ENCODE data around the gene TMPRSS6. TPM values are rescaled to one million over a fixed set of nuclear protein-coding genes. Genes with fewer than 3 reads are reported as not detected.

TMPRSS6 gene
- total and polyA plus RNA-seq, 2 of the 13 experiments (the other 11 are each of a cell fraction or from before 2014, with no cell fraction given), result 4.2 to 4.8 TPM

DNA sequence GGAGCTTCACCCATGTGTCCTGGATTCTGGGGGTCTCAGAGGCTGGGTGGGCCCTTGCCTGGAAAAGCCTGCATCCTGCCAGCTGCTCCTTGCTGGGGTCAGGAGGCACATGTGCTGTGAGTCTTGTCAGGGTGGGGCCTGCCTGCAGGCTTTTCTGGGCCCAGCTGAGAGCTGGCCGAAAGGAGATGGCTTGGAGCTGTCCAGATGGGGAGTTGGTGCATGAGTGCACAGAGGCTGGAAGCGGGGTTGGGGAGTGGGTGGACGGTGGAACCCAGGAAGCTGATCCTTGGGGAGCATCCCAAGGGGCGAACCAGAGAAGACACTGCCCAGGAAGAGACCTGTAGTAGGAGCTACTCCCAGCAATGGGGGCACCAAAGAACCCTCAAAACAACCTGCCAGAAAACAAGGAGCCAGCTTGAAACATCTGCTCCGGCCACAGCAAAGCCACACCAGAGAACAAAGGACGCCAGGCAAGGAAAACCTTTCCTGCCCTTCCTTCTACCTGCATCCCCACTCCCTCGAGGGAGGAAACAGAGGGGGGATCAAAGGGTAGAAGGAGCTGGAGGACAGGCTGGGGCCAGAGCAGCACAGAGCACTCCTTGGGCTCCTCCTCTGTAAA lies 66.2 kb downstream of the TMPRSS6 start (continued):
- TF ChIP-seq, protein P1, sequence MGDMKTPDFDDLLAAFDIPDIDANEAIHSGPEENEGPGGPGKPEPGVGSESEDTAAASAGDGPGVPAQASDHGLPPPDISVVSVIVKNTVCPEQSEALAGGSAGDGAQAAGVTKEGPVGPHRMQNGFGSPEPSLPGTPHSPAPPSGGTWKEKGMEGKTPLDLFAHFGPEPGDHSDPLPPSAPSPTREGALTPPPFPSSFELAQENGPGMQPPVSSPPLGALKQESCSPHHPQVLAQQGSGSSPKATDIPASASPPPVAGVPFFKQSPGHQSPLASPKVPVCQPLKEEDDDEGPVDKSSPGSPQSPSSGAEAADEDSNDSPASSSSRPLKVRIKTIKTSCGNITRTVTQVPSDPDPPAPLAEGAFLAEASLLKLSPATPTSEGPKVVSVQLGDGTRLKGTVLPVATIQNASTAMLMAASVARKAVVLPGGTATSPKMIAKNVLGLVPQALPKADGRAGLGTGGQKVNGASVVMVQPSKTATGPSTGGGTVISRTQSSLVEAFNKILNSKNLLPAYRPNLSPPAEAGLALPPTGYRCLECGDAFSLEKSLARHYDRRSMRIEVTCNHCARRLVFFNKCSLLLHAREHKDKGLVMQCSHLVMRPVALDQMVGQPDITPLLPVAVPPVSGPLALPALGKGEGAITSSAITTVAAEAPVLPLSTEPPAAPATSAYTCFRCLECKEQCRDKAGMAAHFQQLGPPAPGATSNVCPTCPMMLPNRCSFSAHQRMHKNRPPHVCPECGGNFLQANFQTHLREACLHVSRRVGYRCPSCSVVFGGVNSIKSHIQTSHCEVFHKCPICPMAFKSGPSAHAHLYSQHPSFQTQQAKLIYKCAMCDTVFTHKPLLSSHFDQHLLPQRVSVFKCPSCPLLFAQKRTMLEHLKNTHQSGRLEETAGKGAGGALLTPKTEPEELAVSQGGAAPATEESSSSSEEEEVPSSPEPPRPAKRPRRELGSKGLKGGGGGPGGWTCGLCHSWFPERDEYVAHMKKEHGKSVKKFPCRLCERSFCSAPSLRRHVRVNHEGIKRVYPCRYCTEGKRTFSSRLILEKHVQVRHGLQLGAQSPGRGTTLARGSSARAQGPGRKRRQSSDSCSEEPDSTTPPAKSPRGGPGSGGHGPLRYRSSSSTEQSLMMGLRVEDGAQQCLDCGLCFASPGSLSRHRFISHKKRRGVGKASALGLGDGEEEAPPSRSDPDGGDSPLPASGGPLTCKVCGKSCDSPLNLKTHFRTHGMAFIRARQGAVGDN (CRISPR knock-in tag; IDR thresholded peaks at IDR 0.05), result peak; percentile 35
- TF ChIP-seq ZKSCAN8 (CRISPR knock-in tag; IDR thresholded peaks at IDR 0.05; ENCODE audit: borderline replicate concordance) (no peak), ZNF780A (CRISPR knock-in tag; IDR thresholded peaks at IDR 0.05) (no peak), SRF (IDR thresholded peaks at IDR 0.05; ENCODE audit: low read depth, low read length) (no peak), RBM39 (IDR thresholded peaks at IDR 0.05; ENCODE audit: low read depth, low read length, poor library complexity, severe bottlenecking) (no peak), ZFP62 (CRISPR knock-in tag; IDR thresholded peaks at IDR 0.05) (no peak), ZFP36L2 (CRISPR knock-in tag; IDR thresholded peaks at IDR 0.05) (no peak), SP5 (CRISPR knock-in tag; IDR thresholded peaks at IDR 0.05; ENCODE audit: borderline replicate concordance, low read depth) (no peak), TBL1XR1 (IDR thresholded peaks at IDR 0.05; ENCODE audit: borderline replicate concordance, low read length, partially characterized antibody) (no peak), NFKBIZ (CRISPR knock-in tag; IDR thresholded peaks at IDR 0.05) (no peak), ZMAT3 (CRISPR knock-in tag; conservative IDR thresholded peaks at IDR 0.05) (0 out of 2 replicates have a peak, but pooled peaks have one; percentile 21), EED (CRISPR knock-in tag; IDR thresholded peaks at IDR 0.05) (0 out of 2 replicates have a peak, but pooled peaks have one; percentile 41), ZNF383 (CRISPR knock-in tag; IDR thresholded peaks at IDR 0.05; ENCODE audit: borderline replicate concordance) (no peak), HNF4A (CRISPR knock-in tag; IDR thresholded peaks at IDR 0.05) (no peak), NFATC3 (CRISPR knock-in tag; IDR thresholded peaks at IDR 0.05) (no peak), ZNF747 (CRISPR knock-in tag; IDR thresholded peaks at IDR 0.05; ENCODE audit: borderline replicate concordance) (peak; percentile 44; the same call in 1 of the 2 replicates), ZNF577 (CRISPR knock-in tag; IDR thresholded peaks at IDR 0.05; ENCODE audit: borderline replicate concordance, low read depth) (no peak), KAT7 (CRISPR knock-in tag; IDR thresholded peaks at IDR 0.05; ENCODE audit: borderline replicate concordance) (0 out of 2 replicates have a peak, but pooled peaks have one; percentile 16), PAF1 (CRISPR knock-in tag; IDR thresholded peaks at IDR 0.05) (no peak), ZNF451 (CRISPR knock-in tag; IDR thresholded peaks at IDR 0.05) (no peak), ZNF24 (IDR thresholded peaks at IDR 0.05) (no peak), TEAD2 (CRISPR knock-in tag; IDR thresholded peaks at IDR 0.05) (no peak)
- TF ChIP-seq, protein P2, sequence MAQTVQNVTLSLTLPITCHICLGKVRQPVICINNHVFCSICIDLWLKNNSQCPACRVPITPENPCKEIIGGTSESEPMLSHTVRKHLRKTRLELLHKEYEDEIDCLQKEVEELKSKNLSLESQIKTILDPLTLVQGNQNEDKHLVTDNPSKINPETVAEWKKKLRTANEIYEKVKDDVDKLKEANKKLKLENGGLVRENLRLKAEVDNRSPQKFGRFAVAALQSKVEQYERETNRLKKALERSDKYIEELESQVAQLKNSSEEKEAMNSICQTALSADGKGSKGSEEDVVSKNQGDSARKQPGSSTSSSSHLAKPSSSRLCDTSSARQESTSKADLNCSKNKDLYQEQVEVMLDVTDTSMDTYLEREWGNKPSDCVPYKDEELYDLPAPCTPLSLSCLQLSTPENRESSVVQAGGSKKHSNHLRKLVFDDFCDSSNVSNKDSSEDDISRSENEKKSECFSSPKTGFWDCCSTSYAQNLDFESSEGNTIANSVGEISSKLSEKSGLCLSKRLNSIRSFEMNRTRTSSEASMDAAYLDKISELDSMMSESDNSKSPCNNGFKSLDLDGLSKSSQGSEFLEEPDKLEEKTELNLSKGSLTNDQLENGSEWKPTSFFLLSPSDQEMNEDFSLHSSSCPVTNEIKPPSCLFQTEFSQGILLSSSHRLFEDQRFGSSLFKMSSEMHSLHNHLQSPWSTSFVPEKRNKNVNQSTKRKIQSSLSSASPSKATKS (CRISPR knock-in tag; IDR thresholded peaks at IDR 0.05), result no peak
- TF ChIP-seq, protein P3, sequence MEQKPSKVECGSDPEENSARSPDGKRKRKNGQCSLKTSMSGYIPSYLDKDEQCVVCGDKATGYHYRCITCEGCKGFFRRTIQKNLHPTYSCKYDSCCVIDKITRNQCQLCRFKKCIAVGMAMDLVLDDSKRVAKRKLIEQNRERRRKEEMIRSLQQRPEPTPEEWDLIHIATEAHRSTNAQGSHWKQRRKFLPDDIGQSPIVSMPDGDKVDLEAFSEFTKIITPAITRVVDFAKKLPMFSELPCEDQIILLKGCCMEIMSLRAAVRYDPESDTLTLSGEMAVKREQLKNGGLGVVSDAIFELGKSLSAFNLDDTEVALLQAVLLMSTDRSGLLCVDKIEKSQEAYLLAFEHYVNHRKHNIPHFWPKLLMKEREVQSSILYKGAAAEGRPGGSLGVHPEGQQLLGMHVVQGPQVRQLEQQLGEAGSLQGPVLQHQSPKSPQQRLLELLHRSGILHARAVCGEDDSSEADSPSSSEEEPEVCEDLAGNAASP (CRISPR knock-in tag; IDR thresholded peaks at IDR 0.05; ENCODE audit: borderline replicate concordance), result no peak
